ACC112 (cell line): ENCODE data around the gene PALLD.
A peak's percentile ranks its signal among the peaks of the same experiment; 100 is the strongest.
"Not testable (repeated sequence)": the region's sequence is repeated elsewhere in the genome, so short reads cannot be mapped to it uniquely, and the experiment has no call there.

Source experiments
- H2AFZ ChIP-seq: fragments of 200-600 bp; sonication (generic); one replicate; pipeline ENCODE4 v1.6.0; 2017; ENCODE audit warnings: antibody characterized with exemption, low read length; ENCODE audit not compliant: unreplicated experiment
- H3K27ac ChIP-seq: fragments of 200-600 bp; sonication (generic); 2 replicates; pipeline ENCODE4 v1.5.1; 2014; ENCODE audit warnings: low read depth, mild to moderate bottlenecking, antibody characterized with exemption, low read length, moderate library complexity
- H3K27me3 ChIP-seq: fragments of 200-600 bp; sonication (generic); 2 replicates; pipeline ENCODE4 v1.6.1; 2014; ENCODE audit warnings: mild to moderate bottlenecking, antibody characterized with exemption, low read length, moderate library complexity, mixed read lengths; ENCODE audit not compliant: insufficient read depth
- H3K36me3 ChIP-seq: fragments of 200-600 bp; sonication (generic); 2 replicates; pipeline ENCODE4 v1.6.1; 2016; ENCODE audit warnings: mild to moderate bottlenecking, antibody characterized with exemption, low read length, moderate library complexity, mixed read lengths; ENCODE audit not compliant: insufficient read depth
- H3K4me1 ChIP-seq: fragments of 200-600 bp; sonication (generic); one replicate; pipeline ENCODE4 v1.6.1; 2016; ENCODE audit warnings: low read length, mixed read lengths; ENCODE audit not compliant: insufficient read depth, unreplicated experiment, control insufficient read depth
- H3K4me3 ChIP-seq: fragments of 200-600 bp; sonication (generic); 2 replicates; pipeline ENCODE4 v1.5.1; 2014; ENCODE audit warnings: mild to moderate bottlenecking, low read depth, low read length
- H3K79me2 ChIP-seq: fragments of 200-600 bp; sonication (generic); one replicate; pipeline ENCODE4 v1.6.0; 2016; ENCODE audit warnings: low read length; ENCODE audit not compliant: control insufficient read depth, unreplicated experiment, insufficient read depth

The PALLD gene

DNA sequence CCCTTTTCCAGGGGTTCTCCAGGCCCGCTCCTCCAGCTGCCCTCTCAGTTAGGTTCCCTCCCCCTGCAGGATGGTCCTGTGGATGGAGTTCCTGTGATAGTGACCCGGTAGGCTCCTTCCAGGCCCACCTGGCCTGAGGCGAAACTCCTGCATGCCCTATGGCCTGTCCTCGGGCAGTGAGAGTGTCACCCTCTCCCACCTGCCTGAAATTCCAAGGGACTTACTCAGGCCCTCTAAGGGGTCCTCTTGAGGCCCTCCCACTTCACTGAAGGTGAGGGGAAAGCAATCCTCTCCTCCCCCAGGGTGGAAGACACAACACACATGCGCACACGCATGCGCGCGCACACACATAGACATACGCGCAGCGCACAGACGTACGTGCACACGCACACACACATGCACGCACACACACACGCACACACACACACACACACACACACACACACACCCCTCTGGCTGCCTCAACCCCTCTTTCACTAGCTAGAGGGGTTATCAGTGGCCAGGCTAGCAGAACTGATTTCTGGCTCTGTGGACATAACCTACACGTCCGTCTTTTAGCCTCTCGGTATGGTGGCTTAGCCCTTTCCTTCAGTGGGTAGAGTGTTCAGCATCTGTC, 297.3 kb downstream of the PALLD start:
- Histone ChIP-seq H3K4me3 (no peak overlapping the region), H2AFZ (no peak overlapping the region), H3K27ac (no peak overlapping the region), H3K79me2 (no peaks in the 10 kb centered on the region), H3K36me3 (no peaks in the 10 kb centered on the region), H3K27me3 (no peaks in the 10 kb centered on the region), H3K4me1 (peaks cover 41% of the 10 kb centered on the region)

DNA sequence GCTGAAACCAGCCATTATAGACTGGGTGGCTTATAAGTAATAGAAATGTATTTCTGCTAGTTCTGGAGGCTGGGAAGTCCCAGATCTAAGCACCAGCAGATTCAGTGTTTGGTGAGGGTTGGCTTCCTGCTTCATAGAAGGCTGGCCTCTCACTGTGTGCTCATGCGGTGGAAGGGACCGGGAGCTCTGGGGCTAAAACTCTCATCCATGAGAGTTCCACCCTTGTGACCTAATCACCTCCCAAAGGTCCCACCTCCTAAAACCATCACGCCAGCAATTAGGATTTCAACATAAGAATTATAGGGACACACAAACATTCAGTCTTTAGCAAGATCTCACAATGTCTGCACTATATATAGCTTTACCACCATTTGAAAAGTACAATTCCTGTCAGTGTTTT, 298.0 kb downstream of the PALLD start:
- Histone ChIP-seq H3K4me3 (no peak overlapping the region), H3K4me1 (peaks cover 41% of the 10 kb centered on the region), H3K27me3 (no peaks in the 10 kb centered on the region), H3K36me3 (no peaks in the 10 kb centered on the region), H3K79me2 (no peaks in the 10 kb centered on the region), H2AFZ (no peak overlapping the region), H3K27ac (no peak overlapping the region)

DNA sequence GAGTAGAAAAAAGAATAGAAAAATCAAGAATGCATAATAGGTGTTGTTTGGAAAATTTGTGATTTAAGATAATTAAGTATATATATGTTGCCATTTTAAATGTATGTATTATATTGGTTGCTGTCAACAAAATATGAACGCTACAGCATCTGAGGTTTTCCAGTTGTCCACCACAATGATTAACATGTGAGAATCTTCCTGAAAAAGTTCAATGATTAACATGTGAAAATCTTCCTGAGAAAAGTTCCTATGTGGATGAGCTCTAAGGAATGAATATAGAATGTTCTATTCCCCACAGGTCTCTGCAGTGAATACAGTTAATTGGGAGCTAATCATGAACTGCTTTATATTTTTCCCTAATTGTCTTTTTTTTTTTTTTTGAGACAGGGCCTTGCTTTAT, 298.5 kb downstream of the PALLD start:
- Histone ChIP-seq H3K4me1 (peaks cover 38% of the 10 kb centered on the region), H3K27ac (peak overlapping the region; percentile 97; the same call in 1 of the 2 replicates), H2AFZ (no peak overlapping the region), H3K4me3 (no peak overlapping the region), H3K27me3 (no peaks in the 10 kb centered on the region), H3K36me3 (no peaks in the 10 kb centered on the region), H3K79me2 (no peaks in the 10 kb centered on the region)

DNA sequence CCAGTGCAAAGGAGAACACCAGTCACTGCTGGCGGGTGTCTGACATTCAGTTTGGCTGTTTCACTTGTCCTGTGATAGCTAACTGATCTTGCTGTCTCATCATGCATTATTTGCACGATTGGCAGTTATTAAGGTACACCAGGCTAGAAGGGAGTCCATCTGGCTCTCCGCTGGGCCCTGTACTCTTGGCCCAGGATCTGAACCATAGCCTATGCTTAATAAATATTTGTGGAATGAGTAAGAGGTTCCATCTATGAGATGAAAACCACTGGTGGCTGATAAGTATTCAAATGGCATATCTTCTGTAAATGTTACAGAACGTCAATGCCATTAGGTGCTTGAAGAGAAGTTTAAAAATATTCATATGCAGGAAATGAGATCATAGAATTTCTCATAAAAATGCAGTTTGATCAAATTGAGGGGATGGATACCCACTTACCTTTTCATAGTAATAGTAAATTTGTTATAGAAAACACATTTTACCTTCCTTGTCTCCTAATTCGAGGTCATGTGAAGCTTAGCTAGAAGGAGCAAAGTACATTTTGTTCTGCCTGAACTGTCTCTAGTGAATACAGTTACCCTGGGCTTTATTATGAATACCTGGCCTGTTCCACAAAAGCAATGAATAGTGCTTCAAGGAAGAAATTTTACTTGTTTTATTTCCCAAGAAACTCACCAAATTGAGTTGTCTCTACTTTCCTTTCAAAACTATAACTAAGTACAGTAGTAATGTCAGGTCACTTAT, 299.7 kb downstream of the PALLD start:
- Histone ChIP-seq H3K4me1 (peaks cover 35% of the 10 kb centered on the region), H3K79me2 (no peaks in the 10 kb centered on the region), H3K27me3 (no peaks in the 10 kb centered on the region), H3K36me3 (no peaks in the 10 kb centered on the region), H2AFZ (no peak overlapping the region), H3K27ac (peak overlapping the region; percentile 97), H3K4me3 (peak overlapping the region; percentile 60)

DNA sequence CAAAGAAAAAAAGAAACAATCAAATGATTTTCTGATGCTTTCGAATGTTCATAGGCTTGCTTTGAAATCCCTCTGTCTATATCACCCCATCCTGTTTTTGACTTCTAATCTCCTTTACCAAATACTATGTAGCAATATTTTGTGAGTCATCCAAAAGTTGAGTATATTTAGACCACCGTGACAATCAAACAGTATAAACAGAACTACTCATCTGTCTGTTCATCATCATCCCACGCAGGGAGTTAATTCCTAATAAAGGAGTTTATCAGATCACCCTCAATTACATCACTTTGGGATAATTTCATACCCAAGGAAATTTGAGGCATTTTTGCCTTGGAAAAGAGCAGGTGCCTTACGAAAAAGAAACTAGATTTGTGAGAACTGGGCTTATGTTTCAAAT, 300.3 kb downstream of the PALLD start:
- Histone ChIP-seq H3K36me3 (no peaks in the 10 kb centered on the region), H3K27ac (peak overlapping the region; percentile 97), H3K4me3 (peak overlapping the region; percentile 60), H2AFZ (no peak overlapping the region), H3K27me3 (no peaks in the 10 kb centered on the region), H3K4me1 (peaks cover 35% of the 10 kb centered on the region), H3K79me2 (no peaks in the 10 kb centered on the region)

DNA sequence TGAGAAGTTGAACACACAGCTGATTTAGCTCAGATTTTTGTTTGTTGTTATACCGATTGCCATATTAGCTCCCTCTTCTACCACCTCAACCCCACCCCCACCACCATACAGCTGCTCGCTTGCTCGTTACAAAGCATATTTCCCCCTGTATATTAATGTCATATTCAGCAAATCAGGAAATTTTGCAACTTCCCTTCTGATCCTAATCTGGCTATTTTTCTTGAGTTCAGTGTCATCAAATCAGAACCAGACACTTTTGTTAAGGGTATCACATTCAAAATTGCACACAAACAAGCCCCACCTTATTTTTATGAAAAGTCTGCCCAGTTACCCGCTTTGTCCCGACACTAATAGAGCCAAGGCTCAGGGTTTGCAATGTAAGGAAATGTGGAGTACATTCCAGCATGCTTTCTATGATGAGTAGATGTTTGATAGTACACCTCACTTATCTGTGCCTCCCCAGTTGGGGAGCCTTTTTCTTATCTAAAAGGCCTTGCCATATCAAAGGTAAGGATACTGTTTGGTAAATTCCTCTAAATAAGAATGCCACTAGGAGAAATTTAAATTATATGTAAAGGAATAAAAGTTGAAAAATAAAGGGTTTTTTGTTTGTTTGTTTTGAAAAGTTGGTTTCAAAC, 301.0 kb downstream of the PALLD start:
- Histone ChIP-seq H3K27ac (peak overlapping the region; percentile 97), H3K36me3 (no peaks in the 10 kb centered on the region), H3K4me1 (peaks cover 35% of the 10 kb centered on the region), H3K27me3 (no peaks in the 10 kb centered on the region), H3K4me3 (peak overlapping the region; percentile 60; the same call in 1 of the 2 replicates), H3K79me2 (no peaks in the 10 kb centered on the region), H2AFZ (no peak overlapping the region)

DNA sequence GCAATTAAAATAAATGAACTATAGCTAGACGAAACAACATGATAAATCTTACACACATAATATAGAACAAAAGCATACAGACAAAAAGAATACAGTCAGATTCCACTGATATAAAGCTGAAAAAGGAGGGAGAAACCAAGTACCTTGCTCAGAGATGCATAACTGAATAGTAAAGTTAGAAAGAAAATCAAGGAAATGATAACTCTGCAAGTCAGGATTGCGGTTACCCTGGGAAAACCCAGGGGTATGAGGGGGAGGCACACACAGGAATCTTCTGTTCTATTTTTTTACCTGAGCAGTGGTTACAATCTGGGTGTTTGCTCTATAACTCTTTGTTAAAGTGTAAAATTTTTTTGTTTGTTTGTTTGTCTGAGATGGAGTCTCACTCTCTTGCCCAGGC, 304.1 kb downstream of the PALLD start:
- H3K79me2 ChIP-seq: no peaks in the 10 kb centered on the region
- no peaks in the 10 kb centered on the region for H3K36me3 ChIP-seq
- no peak overlapping the region for H2AFZ ChIP-seq
- H3K4me3 ChIP-seq: no peak overlapping the region
- H3K27me3 ChIP-seq: no peaks in the 10 kb centered on the region
- no peak overlapping the region for H3K27ac ChIP-seq
- H3K4me1 ChIP-seq: peaks cover 22% of the 10 kb centered on the region

DNA sequence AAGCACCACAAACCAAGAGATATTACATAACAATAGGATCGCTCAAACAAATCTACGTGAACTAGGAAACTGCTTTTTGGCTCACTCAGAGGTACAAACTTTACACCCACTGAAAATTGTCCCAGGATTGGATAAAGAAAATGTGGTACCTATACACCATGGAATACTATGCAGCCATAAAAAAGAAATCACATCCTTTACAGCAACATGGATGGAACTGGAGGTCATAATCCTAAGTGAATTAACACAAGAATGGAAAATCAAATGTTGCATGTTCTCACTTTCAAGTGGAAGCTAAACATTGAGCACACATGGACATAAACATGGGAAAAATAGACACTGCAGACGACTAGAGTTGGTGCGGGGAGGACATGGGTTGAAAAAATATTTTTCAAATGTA, 305.4 kb downstream of the PALLD start:
- H3K4me1 ChIP-seq: peaks cover 9% of the 10 kb centered on the region
- H3K4me3 ChIP-seq: no peak overlapping the region
- H3K27ac ChIP-seq: no peak overlapping the region
- no peaks in the 10 kb centered on the region for H3K79me2 ChIP-seq
- H3K27me3 ChIP-seq: no peaks in the 10 kb centered on the region
- no peak overlapping the region for H2AFZ ChIP-seq
- H3K36me3 ChIP-seq: no peaks in the 10 kb centered on the region

DNA sequence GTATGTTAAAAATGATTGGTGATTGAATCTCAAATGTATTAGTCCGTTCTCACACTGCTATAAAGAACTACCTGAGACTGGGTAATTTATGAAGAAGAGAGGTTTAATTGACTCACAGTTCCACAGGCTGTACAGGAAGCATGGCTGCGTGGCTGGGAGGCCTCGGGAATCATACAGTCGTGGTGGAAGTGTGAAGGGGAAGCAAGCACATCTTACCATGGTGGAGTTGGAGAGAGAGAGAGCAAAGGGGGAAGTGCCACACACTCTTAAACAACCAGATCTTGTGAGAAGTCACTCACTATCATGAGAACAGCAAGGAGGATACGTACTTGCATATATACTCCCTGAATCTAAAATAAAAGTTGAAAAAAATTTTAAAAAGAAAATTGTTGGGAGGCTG, 306.2 kb downstream of the PALLD start:
- H3K4me3 ChIP-seq, H2AFZ ChIP-seq, H3K79me2 ChIP-seq, H3K4me1 ChIP-seq, H3K36me3 ChIP-seq, H3K27me3 ChIP-seq, H3K27ac ChIP-seq: not testable (repeated sequence)

DNA sequence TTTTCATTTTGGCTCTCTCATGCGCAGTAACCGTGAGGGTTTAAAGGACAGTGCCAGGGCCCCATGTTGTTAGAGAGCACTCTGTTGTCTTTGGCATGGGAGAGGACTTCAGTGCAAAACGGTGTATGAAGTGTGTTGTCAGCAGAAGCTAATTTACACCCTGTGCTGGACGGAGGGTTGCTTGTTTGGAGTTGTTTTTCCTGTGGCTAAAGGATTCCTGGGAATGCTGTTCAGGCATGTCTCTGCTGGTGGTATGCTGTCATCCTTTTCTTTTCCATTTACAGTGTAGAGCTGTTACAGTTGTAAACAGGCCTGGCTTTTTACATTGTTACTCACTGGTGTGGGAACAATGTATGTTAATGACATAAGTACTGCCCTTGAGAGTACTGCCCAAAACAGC, 306.9 kb downstream of the PALLD start:
- Histone ChIP-seq H3K27ac (no peak overlapping the region), H3K27me3 (no peaks in the 10 kb centered on the region), H3K4me1 (no peaks in the 10 kb centered on the region), H3K79me2 (no peaks in the 10 kb centered on the region), H3K4me3 (no peak overlapping the region), H3K36me3 (no peaks in the 10 kb centered on the region), H2AFZ (no peak overlapping the region)

DNA sequence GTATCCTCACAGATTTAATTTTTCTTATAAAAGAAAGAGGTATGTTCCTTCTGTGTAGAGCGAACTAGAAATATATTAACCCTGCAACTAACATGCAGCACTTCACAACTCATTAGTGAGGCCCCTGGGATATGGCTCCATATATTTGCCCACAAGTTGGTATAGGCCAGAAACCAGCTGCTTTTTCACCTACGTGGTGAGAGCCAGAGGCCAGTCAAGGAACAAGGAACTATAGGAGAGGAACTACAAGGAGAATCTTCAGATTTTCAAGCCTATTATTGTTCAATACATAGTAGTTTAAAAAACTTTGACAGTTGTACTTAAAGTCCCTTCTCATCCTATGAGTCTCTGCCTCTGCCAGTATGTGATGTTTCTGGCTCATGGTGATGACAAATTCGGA, 307.3 kb downstream of the PALLD start:
- Histone ChIP-seq H3K27ac (no peak overlapping the region), H3K4me1 (no peaks in the 10 kb centered on the region), H3K27me3 (no peaks in the 10 kb centered on the region), H3K4me3 (no peak overlapping the region), H3K79me2 (no peaks in the 10 kb centered on the region), H2AFZ (no peak overlapping the region), H3K36me3 (no peaks in the 10 kb centered on the region)
